ENCODE data around the gene SPECC1L. TPM values are rescaled to one million over a fixed set of nuclear protein-coding genes. Genes with fewer than 3 reads are reported as not detected.
A peak's percentile ranks its signal among the peaks of the same experiment; 100 is the strongest.

The SPECC1L gene
- total RNA-seq, 2 donors from 2014 or later = 39.6 to 63.2 TPM

DNA sequence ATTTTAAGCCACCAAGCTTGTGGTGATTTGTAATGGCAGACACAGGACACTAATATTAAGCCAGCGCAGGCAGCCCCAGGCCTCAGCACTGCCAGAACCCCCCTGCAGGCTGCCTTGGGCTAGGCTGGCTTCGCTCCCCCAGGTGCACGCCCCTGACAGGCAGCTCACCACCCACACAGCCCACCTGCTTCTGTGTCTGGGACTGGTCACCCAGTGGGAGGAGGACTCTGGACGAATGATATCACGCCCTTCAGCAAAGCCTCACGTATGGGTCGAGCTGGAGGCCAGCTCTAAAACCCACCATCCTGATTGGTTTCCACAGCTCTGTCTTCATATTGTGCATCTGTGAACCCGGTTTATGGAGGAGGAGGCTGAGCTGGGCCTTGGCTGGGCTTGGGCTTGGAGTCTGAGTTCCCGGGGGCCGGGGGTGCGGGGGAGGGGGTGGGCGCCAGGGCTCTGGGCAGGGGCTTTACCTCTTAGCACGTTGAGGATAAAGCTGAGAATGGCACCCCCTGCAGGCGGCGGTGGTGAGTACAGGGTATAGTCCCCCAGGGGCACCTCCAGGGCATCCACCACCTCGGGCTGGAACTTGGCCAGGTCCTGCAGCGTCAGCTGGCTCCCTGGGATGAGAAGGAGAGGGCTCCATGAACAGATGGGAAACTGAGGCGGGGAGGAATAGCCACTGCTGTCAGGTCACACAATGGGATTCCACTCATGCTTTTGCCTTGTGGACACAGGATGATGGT, 39.5 kb upstream of the SPECC1L start:
- intact Hi-C loops (cut with DNase I) = no loop called here
- Histone ChIP-seq H3K27me3 (replicated peaks; ENCODE audit: insufficient read depth) (no peaks in the 10 kb centered on the region), H3K9me3 (no peaks in the 10 kb centered on the region), H3K4me1 (replicated peaks) (no peaks in the 10 kb centered on the region), H3K27ac (no peak overlapping the region), H3K4me3 (no peak overlapping the region), H3K36me3 (no peaks in the 10 kb centered on the region)
- TF ChIP-seq POLR2AphosphoS5 (IDR thresholded peaks at IDR 0.05) = no peak
- TF ChIP-seq, protein P1, sequence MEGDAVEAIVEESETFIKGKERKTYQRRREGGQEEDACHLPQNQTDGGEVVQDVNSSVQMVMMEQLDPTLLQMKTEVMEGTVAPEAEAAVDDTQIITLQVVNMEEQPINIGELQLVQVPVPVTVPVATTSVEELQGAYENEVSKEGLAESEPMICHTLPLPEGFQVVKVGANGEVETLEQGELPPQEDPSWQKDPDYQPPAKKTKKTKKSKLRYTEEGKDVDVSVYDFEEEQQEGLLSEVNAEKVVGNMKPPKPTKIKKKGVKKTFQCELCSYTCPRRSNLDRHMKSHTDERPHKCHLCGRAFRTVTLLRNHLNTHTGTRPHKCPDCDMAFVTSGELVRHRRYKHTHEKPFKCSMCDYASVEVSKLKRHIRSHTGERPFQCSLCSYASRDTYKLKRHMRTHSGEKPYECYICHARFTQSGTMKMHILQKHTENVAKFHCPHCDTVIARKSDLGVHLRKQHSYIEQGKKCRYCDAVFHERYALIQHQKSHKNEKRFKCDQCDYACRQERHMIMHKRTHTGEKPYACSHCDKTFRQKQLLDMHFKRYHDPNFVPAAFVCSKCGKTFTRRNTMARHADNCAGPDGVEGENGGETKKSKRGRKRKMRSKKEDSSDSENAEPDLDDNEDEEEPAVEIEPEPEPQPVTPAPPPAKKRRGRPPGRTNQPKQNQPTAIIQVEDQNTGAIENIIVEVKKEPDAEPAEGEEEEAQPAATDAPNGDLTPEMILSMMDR (IDR thresholded peaks at IDR 0.05) = peak in 2 of 4 experiments; percentile 11 to 19
- 67% methylated on average over 12 of the region's 18 CpGs for WGBS
- no peak for DNase-seq (ENCODE audit: low spot score)

DNA sequence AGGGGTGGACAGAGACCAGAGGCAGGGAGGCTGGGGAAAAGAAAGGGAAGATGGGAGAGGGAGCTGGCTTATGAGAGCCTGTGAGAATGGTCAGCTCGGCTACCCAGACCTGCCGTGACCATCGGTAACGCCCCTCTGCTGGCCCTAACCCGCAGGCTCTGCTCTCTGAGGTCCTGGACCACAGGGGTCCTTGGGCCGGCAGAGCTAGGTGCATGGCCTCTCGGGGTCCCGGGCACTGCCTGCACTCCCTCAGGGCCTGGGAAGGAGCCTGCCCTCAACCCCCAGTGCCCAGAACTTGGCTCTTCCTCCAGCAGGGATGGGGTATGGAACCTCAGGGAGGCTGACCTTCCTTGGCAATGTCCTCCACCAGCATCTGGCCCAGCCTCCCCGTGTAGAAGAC, 38.9 kb upstream of the SPECC1L start:
- 93% methylated on average over 7 of the region's 9 CpGs for WGBS
- no peak overlapping the region for H3K4me3 ChIP-seq
- no peaks in the 10 kb centered on the region for H3K9me3 ChIP-seq
- intact Hi-C loops (cut with DNase I) = no loop called here
- TF ChIP-seq POLR2AphosphoS5 (IDR thresholded peaks at IDR 0.05) = no peak
- TF ChIP-seq, protein P1 (IDR thresholded peaks at IDR 0.05) = no peak
- no peak for TF ChIP-seq POLR2A (IDR thresholded peaks at IDR 0.05)
- no peak overlapping the region for H3K27ac ChIP-seq
- no peaks in the 10 kb centered on the region for H3K36me3 ChIP-seq
- no peaks in the 10 kb centered on the region for H3K27me3 ChIP-seq (replicated peaks; ENCODE audit: insufficient read depth)
- H3K4me1 ChIP-seq (replicated peaks) = no peaks in the 10 kb centered on the region
- DNase-seq (ENCODE audit: low spot score) = no peak

DNA sequence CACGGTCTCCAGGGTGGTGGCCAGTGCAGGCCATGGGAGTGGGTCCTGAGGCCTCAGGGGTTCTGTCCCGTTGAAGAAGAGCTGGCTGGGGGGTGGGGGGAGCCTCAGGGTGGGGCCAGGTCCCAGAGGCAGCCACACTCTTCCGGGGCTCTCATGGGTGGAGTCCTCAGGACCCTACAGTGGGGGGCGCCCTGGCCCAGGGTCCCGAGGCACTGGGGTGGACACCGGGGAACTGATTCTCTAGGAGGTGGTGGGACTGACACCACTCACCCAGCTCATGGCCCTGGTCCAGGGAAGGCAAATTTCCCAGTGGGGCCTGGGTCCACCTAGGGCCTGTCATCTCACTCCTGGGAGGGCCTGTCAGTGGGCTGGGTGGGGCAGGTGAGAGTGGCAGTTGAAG, 38.5 kb upstream of the SPECC1L start:
- H3K4me1 ChIP-seq (replicated peaks) = no peaks in the 10 kb centered on the region
- WGBS = 93% methylated on average over 3 of the region's 6 CpGs
- H3K27me3 ChIP-seq (replicated peaks; ENCODE audit: insufficient read depth) = no peaks in the 10 kb centered on the region
- no peaks in the 10 kb centered on the region for H3K36me3 ChIP-seq
- H3K27ac ChIP-seq = no peak overlapping the region
- no peaks in the 10 kb centered on the region for H3K9me3 ChIP-seq
- intact Hi-C loops (cut with DNase I) = no loop called here
- no peak overlapping the region for H3K4me3 ChIP-seq
- DNase-seq (ENCODE audit: low spot score) = no peak
- TF ChIP-seq, protein P1 (IDR thresholded peaks at IDR 0.05) = no peak
- no peak for TF ChIP-seq POLR2A (IDR thresholded peaks at IDR 0.05)
- no peak for TF ChIP-seq POLR2AphosphoS5 (IDR thresholded peaks at IDR 0.05)

DNA sequence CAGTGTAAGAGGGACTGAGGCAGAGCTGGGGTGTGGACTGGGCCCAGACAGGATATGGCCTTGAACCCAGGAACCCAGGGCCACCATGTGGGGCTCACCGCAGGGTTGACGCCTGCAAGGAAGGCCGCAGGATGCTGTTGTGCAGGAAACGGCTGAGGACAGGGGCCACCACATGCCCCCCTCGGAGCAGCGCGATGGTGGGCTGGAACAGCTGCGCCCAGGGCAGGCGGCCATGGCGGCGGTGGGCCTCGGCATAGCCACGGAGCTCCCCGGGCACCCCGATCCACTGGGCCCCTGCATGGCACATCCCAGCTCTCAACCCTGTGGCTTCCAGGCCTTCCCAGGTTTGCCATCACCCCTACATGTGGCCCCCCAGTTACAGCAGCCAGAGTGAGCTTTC, 37.9 kb upstream of the SPECC1L start:
- no peaks in the 10 kb centered on the region for H3K36me3 ChIP-seq
- 94% methylated on average over 15 of the region's 15 CpGs for WGBS
- H3K9me3 ChIP-seq = no peaks in the 10 kb centered on the region
- TF ChIP-seq, protein P1 (IDR thresholded peaks at IDR 0.05) = no peak
- no peak for TF ChIP-seq POLR2AphosphoS5 (IDR thresholded peaks at IDR 0.05)
- no peak for TF ChIP-seq POLR2A (IDR thresholded peaks at IDR 0.05)
- no peaks in the 10 kb centered on the region for H3K27me3 ChIP-seq (replicated peaks; ENCODE audit: insufficient read depth)
- DNase-seq (ENCODE audit: low spot score) = no peak
- intact Hi-C loops (cut with DNase I) = no loop called here
- no peak overlapping the region for H3K27ac ChIP-seq
- no peaks in the 10 kb centered on the region for H3K4me1 ChIP-seq (replicated peaks)
- no peak overlapping the region for H3K4me3 ChIP-seq

DNA sequence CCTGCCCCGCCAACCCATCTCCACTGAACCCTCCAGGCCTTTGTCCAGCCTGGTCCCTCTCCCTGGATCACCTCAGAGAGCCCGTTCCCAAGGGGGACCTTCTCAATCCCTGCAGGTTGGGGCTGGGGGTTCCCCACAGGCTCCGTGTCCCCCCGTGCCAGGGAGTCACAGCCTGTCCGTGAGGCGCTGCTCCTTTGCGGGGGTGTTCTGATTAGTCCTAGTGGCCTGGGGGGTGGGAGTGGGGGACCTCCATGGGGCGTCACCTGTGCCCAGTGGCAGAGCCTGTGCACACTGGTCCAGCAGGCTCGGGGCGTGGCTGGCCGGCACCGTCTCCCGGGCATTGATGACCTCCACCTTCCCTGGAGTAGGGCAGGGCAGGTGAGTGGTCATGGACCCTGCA, 37.4 kb upstream of the SPECC1L start:
- no peaks in the 10 kb centered on the region for H3K27me3 ChIP-seq (replicated peaks; ENCODE audit: insufficient read depth)
- H3K4me3 ChIP-seq = no peak overlapping the region
- no peaks in the 10 kb centered on the region for H3K36me3 ChIP-seq
- no peak for DNase-seq (ENCODE audit: low spot score)
- no peaks in the 10 kb centered on the region for H3K9me3 ChIP-seq
- no peak for TF ChIP-seq POLR2A (IDR thresholded peaks at IDR 0.05)
- no peak for TF ChIP-seq POLR2AphosphoS5 (IDR thresholded peaks at IDR 0.05)
- TF ChIP-seq, protein P1 (IDR thresholded peaks at IDR 0.05) = no peak
- 92% methylated on average over 7 of the region's 13 CpGs for WGBS
- intact Hi-C loops (cut with DNase I) = no loop called here
- no peaks in the 10 kb centered on the region for H3K4me1 ChIP-seq (replicated peaks)
- H3K27ac ChIP-seq = no peak overlapping the region

Data from prostate gland (tissue), 2 donors.